ENCODE results near the gene NYAP2. TPM values are rescaled to one million over a fixed set of nuclear protein-coding genes. Genes with fewer than 3 reads are reported as not detected.

NYAP2 gene
- polyA plus RNA-seq, 1 experiment, result not detected

DNA sequence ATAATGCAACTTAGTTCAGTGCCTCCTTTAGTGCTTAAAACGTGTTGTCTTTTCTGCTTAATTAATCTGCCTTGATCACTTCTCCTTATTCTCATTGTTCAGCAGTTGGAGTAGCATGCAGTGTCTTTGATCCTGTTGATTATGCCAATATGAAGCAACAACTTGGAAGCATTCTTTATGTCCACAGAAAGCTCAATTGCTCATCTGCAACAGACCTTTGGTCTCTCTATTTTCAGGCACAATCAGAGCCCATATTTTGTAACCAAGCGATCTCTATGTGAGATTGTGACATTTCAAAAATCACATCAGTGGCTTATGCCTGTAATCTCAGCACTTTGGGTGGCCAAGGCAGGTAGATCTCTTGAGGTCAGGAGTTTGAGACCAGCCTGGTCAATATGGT lies 217.3 kb downstream of the NYAP2 start:
- no peak for DNase-seq (ENCODE audit: low read depth, low spot score)
- no peaks in the 10 kb centered on the region for H3K9me3 ChIP-seq (ENCODE audit: control insufficient read depth, insufficient read depth, low read length)

DNA sequence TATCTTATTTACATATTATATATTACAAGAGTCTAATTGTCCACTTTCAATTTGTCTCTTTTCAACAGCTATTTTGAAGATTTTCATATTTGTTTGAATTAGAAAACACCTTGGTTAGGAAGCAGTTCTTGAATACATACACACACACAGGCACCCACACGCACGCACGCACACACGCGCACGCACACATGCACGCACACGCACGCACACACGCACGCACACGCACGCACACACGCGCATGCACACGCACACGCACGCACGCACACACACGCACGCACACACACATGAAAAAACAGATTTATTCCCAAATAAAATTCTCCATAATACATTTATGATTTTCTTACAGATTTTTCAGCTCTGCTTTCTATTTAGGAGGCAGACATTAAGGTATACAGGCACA lies 220.7 kb downstream of the NYAP2 start:
- TF ChIP-seq, protein P1, sequence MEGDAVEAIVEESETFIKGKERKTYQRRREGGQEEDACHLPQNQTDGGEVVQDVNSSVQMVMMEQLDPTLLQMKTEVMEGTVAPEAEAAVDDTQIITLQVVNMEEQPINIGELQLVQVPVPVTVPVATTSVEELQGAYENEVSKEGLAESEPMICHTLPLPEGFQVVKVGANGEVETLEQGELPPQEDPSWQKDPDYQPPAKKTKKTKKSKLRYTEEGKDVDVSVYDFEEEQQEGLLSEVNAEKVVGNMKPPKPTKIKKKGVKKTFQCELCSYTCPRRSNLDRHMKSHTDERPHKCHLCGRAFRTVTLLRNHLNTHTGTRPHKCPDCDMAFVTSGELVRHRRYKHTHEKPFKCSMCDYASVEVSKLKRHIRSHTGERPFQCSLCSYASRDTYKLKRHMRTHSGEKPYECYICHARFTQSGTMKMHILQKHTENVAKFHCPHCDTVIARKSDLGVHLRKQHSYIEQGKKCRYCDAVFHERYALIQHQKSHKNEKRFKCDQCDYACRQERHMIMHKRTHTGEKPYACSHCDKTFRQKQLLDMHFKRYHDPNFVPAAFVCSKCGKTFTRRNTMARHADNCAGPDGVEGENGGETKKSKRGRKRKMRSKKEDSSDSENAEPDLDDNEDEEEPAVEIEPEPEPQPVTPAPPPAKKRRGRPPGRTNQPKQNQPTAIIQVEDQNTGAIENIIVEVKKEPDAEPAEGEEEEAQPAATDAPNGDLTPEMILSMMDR (IDR thresholded peaks at IDR 0.05; ENCODE audit: low read depth, low read length), result no peak
- Histone ChIP-seq H3K9me3 (ENCODE audit: control insufficient read depth, insufficient read depth, low read length) (no peaks in the 10 kb centered on the region), H3K27ac (ENCODE audit: low read depth, low read length) (no peak overlapping the region), H3K27me3 (ENCODE audit: control insufficient read depth, insufficient read depth, low read length) (peaks cover 2% of the 10 kb centered on the region), H3K4me3 (ENCODE audit: low read depth, low read length) (no peak overlapping the region)
- ChIA-PET POLR2A (interaction anchor here (0.6 kb wide), 1 partner anchor 487 kb away, joined by 4 read pairs; no protein-coding TSS in a partner anchor), CTCF (no interaction called here)
- no peak for DNase-seq (ENCODE audit: low read depth, low spot score)

More for the DNA sequence above, 217.3 kb downstream of the NYAP2 start:
- H3K4me3 ChIP-seq (ENCODE audit: low read depth, low read length), result no peak overlapping the region
- TF ChIP-seq, protein P1 (IDR thresholded peaks at IDR 0.05; ENCODE audit: low read depth, low read length), result no peak
- POLR2A ChIA-PET, result no interaction called here
- CTCF ChIA-PET, result no interaction called here
- no peak overlapping the region for H3K27ac ChIP-seq (ENCODE audit: low read depth, low read length)
- H3K27me3 ChIP-seq (ENCODE audit: control insufficient read depth, insufficient read depth, low read length), result no peaks in the 10 kb centered on the region

DNA sequence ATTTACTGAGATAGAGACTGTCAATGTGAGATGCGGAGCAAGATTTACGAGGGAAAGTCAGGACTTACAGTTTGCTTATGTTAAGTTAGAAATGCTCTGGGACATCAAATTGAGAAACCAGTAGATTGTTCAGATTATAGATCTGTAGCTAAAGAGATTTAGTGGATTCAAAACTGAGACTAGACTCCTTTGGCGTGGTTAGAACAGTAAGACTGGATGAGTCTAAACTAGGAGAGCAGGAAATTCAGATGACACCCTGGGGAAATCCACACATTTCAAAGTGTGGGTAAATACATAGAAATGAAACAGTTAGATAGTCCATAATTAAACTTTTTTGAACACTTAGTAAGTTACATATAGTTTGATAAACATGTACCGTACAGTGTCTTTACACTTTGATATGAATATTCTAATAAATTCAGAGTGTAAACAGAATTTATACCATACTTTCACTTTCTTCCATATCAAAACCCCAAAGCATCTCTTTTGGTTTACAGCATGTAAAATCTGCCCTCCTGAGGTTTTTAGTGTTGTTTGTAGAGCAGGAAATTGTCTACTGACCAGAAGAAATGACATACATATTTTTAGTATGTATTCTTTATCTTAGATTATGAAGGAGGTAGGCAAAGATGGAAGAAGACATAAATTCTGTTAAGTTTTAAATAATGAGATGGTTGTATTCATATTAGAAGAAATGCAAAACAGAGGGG lies 231.5 kb downstream of the NYAP2 start:
- H3K4me3 ChIP-seq (ENCODE audit: low read depth, low read length), result no peak overlapping the region
- no peak for DNase-seq (ENCODE audit: low read depth, low spot score)
- ChIA-PET POLR2A (no interaction called here), CTCF (no interaction called here)
- no peaks in the 10 kb centered on the region for H3K9me3 ChIP-seq (ENCODE audit: control insufficient read depth, insufficient read depth, low read length)
- TF ChIP-seq, protein P1 (IDR thresholded peaks at IDR 0.05; ENCODE audit: low read depth, low read length), result no peak
- peaks cover 3% of the 10 kb centered on the region for H3K27me3 ChIP-seq (ENCODE audit: control insufficient read depth, insufficient read depth, low read length)
- no peak overlapping the region for H3K27ac ChIP-seq (ENCODE audit: low read depth, low read length)

DNA sequence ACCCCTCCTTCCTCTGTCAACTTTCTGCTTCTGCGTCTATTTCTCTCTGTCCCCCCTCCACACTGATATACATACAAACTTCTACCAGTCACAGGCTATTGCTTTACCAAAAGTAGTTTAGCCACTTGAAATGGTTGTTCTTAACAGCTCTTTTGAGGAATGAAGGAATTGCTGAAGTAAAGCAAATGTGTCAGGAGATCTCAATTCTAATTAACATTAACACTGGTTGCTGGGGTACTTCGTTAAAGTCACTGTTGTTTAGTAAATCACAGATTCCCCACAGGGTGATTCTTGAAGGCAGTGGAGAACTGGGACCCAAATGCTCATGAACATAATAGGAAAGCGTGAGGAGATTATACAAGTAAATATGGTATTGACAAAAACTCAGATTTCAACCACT lies 232.8 kb downstream of the NYAP2 start:
- ChIA-PET POLR2A (no interaction called here), CTCF (no interaction called here)
- Histone ChIP-seq H3K27ac (ENCODE audit: low read depth, low read length) (no peak overlapping the region), H3K27me3 (ENCODE audit: control insufficient read depth, insufficient read depth, low read length) (peaks cover 3% of the 10 kb centered on the region), H3K9me3 (ENCODE audit: control insufficient read depth, insufficient read depth, low read length) (no peaks in the 10 kb centered on the region), H3K4me3 (ENCODE audit: low read depth, low read length) (no peak overlapping the region)
- TF ChIP-seq, protein P1 (IDR thresholded peaks at IDR 0.05; ENCODE audit: low read depth, low read length), result no peak
- DNase-seq (ENCODE audit: low read depth, low spot score), result no peak

DNA sequence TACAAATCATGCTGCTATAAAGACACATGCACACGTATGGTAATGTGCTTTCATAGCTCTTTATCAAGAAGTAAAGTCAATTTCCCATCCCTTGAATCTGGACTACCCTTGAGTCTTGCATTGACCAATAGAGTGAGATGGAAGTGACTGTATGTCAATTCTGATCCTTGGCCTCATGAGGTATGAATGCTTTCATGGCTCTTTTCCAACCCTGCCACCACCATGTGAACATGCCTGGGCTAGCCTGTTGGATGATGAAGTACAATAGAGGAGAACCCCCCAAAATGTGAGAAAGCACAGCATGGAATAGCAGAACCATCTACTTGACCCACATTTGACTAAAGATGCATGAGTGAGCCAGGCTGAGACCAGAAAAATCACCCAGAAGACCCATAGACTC lies 237.0 kb downstream of the NYAP2 start:
- Histone ChIP-seq H3K27me3 (ENCODE audit: control insufficient read depth, insufficient read depth, low read length) (peaks cover 14% of the 10 kb centered on the region), H3K9me3 (ENCODE audit: control insufficient read depth, insufficient read depth, low read length) (no peaks in the 10 kb centered on the region), H3K27ac (ENCODE audit: low read depth, low read length) (no peak overlapping the region), H3K4me3 (ENCODE audit: low read depth, low read length) (no peak overlapping the region)
- TF ChIP-seq, protein P1 (IDR thresholded peaks at IDR 0.05; ENCODE audit: low read depth, low read length), result no peak
- DNase-seq (ENCODE audit: low read depth, low spot score), result no peak
- ChIA-PET POLR2A (no interaction called here), CTCF (no interaction called here)

All from AG04450 (cell line).